H1 (cell line): ENCODE results near the gene ARHGAP22. TPM values are rescaled to one million over a fixed set of nuclear protein-coding genes. Genes with fewer than 3 reads are reported as not detected.

Source experiments
- CTCF ChIA-PET: fragments of 300-600 bp; sonication (Branson Sonifier 250); formaldehyde crosslinking; loops from one replicate; lab custom pipeline; 2021; ENCODE audit not compliant: partially characterized antibody; lab: Charles Lee
- POLR2A ChIA-PET: fragments of 300-600 bp; sonication (Branson Sonifier 250); formaldehyde crosslinking; loops from one replicate; lab custom pipeline; 2021; ENCODE audit warnings: inconsistent platforms; ENCODE audit not compliant: partially characterized antibody; lab: Charles Lee
- DNase-seq, 2 experiments: peaks; one replicate each; pipeline versions ENCODE4 v3.0.0 to v3.0.0-alpha.2; 2010 to 2022; ENCODE audit warnings: low spot score in 2 of 2, low read depth in 1 of 2, mixed read lengths in 1 of 2
- FAIRE-seq: peaks from 2 replicates; lab custom pipeline; 2011; peaks lifted over from hg19 to GRCh38; lab: Jason Lieb, UNC
- H2AFZ ChIP-seq: 2 replicates; pipeline ENCODE4 v1.8.1; 2012; ENCODE audit warnings: low read length, inconsistent platforms
- H2AK5ac ChIP-seq: 2 replicates; pipeline ENCODE4 v1.6.1; 2013; ENCODE audit warnings: low read depth, low read length
- H2BK120ac ChIP-seq: replicated peaks from 2 replicates; pipeline ENCODE3; 2013; ENCODE audit warnings: low read depth, low read length, inconsistent platforms
- H2BK12ac ChIP-seq: 2 replicates; pipeline ENCODE4 v1.6.1; 2013; ENCODE audit warnings: low read depth, low read length
- H2BK15ac ChIP-seq: 2 replicates; pipeline ENCODE4 v1.6.1; 2013; ENCODE audit warnings: low read length
- H2BK20ac ChIP-seq: 2 replicates; pipeline ENCODE4 v1.6.1; 2013; ENCODE audit warnings: low read length
- H2BK5ac ChIP-seq: 2 replicates; pipeline ENCODE4 v1.6.1; 2013; ENCODE audit warnings: low read depth, low read length
- H3K14ac ChIP-seq: 2 replicates; pipeline ENCODE4 v1.6.1; 2013; ENCODE audit warnings: inconsistent platforms; ENCODE audit not compliant: insufficient read length
- H3K18ac ChIP-seq: 2 replicates; pipeline ENCODE4 v1.6.1; 2013; ENCODE audit warnings: low read length; ENCODE audit errors: extremely low read depth
- H3K23ac ChIP-seq: 2 replicates; pipeline ENCODE4 v1.6.1; 2013; ENCODE audit warnings: inconsistent platforms; ENCODE audit not compliant: insufficient read length
- H3K23me2 ChIP-seq: 2 replicates; pipeline ENCODE4 v1.6.1; 2013; ENCODE audit warnings: low read depth, low read length
- H3K27ac ChIP-seq: 2 replicates; pipeline ENCODE4 v1.6.1; 2011; ENCODE audit warnings: low read depth, low read length, inconsistent platforms
- H3K27me3 ChIP-seq, 4 experiments: replicated peaks in 1 of 4; 1 replicate in 1 of 4; 2 replicates in 3 of 4; pipeline versions ENCODE4 v1.6.1 to v1.8.1; 2011 to 2013; ENCODE audit warnings: low read length in 3 of 4, mild to moderate bottlenecking in 3 of 4, inconsistent platforms in 2 of 4, mixed read lengths in 2 of 4, moderate library complexity in 1 of 4; ENCODE audit not compliant: control insufficient read depth in 3 of 4, insufficient read depth in 3 of 4; ENCODE audit errors: extremely low read depth in 1 of 4
- H3K36me3 ChIP-seq, 4 experiments: 2 replicates each; pipeline versions ENCODE4 v1.6.1 to v1.8.1; 2011 to 2013; ENCODE audit warnings: mild to moderate bottlenecking in 4 of 4, low read length in 3 of 4, moderate library complexity in 2 of 4, control low read depth in 1 of 4, inconsistent platforms in 1 of 4; ENCODE audit not compliant: insufficient read depth in 4 of 4, control insufficient read depth in 2 of 4
- H3K4ac ChIP-seq: replicated peaks from 2 replicates; pipeline ENCODE3; 2013; ENCODE audit warnings: low read length, low read depth, mixed read lengths, inconsistent platforms; ENCODE audit not compliant: insufficient read length
- H3K4me1 ChIP-seq, 4 experiments: replicated peaks in 1 of 4; 1 replicate in 1 of 4; 2 replicates in 3 of 4; pipeline versions ENCODE4 v1.6.1 to v1.8.1; 2011 to 2013; ENCODE audit warnings: low read length in 3 of 4, inconsistent platforms in 2 of 4, mixed read lengths in 1 of 4; ENCODE audit not compliant: insufficient read depth in 4 of 4, control insufficient read depth in 3 of 4
- H3K4me2 ChIP-seq, 2 experiments: 2 replicates each; pipeline versions ENCODE4 v1.6.1 to v1.8.1; 2011 to 2013; ENCODE audit warnings: low read depth in 2 of 2, low read length in 2 of 2, control low read depth in 1 of 2, inconsistent platforms in 1 of 2, mild to moderate bottlenecking in 1 of 2; ENCODE audit not compliant: insufficient read depth in 1 of 2
- H3K4me3 ChIP-seq, 4 experiments: fragments of 200-600, 300-600 bp in 1 of 4; sonication (generic), shearing (Covaris generic), sonication (Bioruptor Twin) in 1 of 4; 2 replicates each; pipeline versions ENCODE4 v1.5.1 to v1.8.1; 2011 to 2016; ENCODE audit warnings: low read length in 4 of 4, low read depth in 3 of 4, control low read depth in 2 of 4, inconsistent platforms in 2 of 4, mild to moderate bottlenecking in 2 of 4, mixed read lengths in 1 of 4, moderate library complexity in 1 of 4; ENCODE audit not compliant: insufficient read depth in 2 of 4; ENCODE audit errors: extremely low read depth in 1 of 4
- H3K56ac ChIP-seq: replicated peaks from 2 replicates; pipeline ENCODE3; 2013; ENCODE audit warnings: low read depth, mild to moderate bottlenecking, mixed read lengths, low read length, inconsistent platforms; ENCODE audit not compliant: insufficient read length
- H3K79me1 ChIP-seq: 2 replicates; pipeline ENCODE4 v1.6.1; 2013; ENCODE audit warnings: low read depth, low read length, control low read depth
- H3K79me2 ChIP-seq, 2 experiments: 2 replicates each; pipeline versions ENCODE4 v1.6.1 to v1.8.1; 2012 to 2013; ENCODE audit warnings: low read length in 2 of 2, mild to moderate bottlenecking in 2 of 2, inconsistent platforms in 1 of 2; ENCODE audit not compliant: insufficient read depth in 2 of 2, control insufficient read depth in 1 of 2
- H3K9ac ChIP-seq, 4 experiments: replicated peaks in 1 of 4; 1 replicate in 1 of 4; 2 replicates in 3 of 4; pipeline versions ENCODE4 v1.6.1 to v1.8.1; 2011 to 2013; ENCODE audit warnings: low read depth in 3 of 4, low read length in 3 of 4, control low read depth in 2 of 4, mild to moderate bottlenecking in 2 of 4, moderate library complexity in 2 of 4, inconsistent platforms in 1 of 4; ENCODE audit errors: extremely low read depth in 1 of 4
- H3K9me3 ChIP-seq, 2 experiments: 2 replicates each; pipeline versions ENCODE4 v1.6.1 to v1.8.1; 2012 to 2013; ENCODE audit warnings: mild to moderate bottlenecking in 2 of 2, moderate library complexity in 2 of 2, control low read depth in 1 of 2, inconsistent platforms in 1 of 2, low read depth in 1 of 2, low read length in 1 of 2, mixed read lengths in 1 of 2; ENCODE audit not compliant: insufficient read depth in 2 of 2
- H4K20me1 ChIP-seq, 2 experiments: replicated peaks in 1 of 2; 2 replicates each; pipeline versions ENCODE3 to v1.8.1; 2011 to 2013; ENCODE audit warnings: inconsistent platforms in 2 of 2, low read length in 2 of 2, mild to moderate bottlenecking in 1 of 2; ENCODE audit not compliant: insufficient read depth in 2 of 2, control insufficient read depth in 1 of 2
- H4K5ac ChIP-seq: 2 replicates; pipeline ENCODE4 v1.6.1; 2013; ENCODE audit warnings: low read length, low read depth, mixed read lengths, inconsistent platforms; ENCODE audit not compliant: insufficient read length
- H4K8ac ChIP-seq: 2 replicates; pipeline ENCODE4 v1.8.0; 2013; ENCODE audit warnings: mild to moderate bottlenecking, moderate library complexity, low read length, inconsistent platforms; ENCODE audit not compliant: insufficient read depth; ENCODE audit errors: extremely low read depth
- H4K91ac ChIP-seq: replicated peaks from 2 replicates; pipeline ENCODE3; 2013; ENCODE audit warnings: low read length, mixed read lengths, inconsistent platforms; ENCODE audit not compliant: insufficient read length
- RFX5 ChIP-seq: IDR thresholded peaks from 2 replicates; pipeline ENCODE4 v1.6.1; 2011; ENCODE audit warnings: low read depth, low read length, improper control_type of control experiment, borderline replicate concordance
- SP2 ChIP-seq: IDR thresholded peaks from 2 replicates; pipeline ENCODE4 v1.6.1; 2012; ENCODE audit warnings: mild to moderate bottlenecking, low read length, inconsistent platforms
- WGBS, 2 experiments: shearing (Covaris generic) in 1 of 2; methylation state at CpG; one replicate each; pipeline versions ENCODE4 v1.1.6 to v1.1.7; 2013 to 2015; ENCODE audit warnings: low lambda C conversion rate in 2 of 2, mixed read lengths in 2 of 2, inconsistent platforms in 1 of 2, low coverage in 1 of 2, missing lambda C conversion rate in 1 of 2; ENCODE audit not compliant: insufficient replicate concordance in 2 of 2, insufficient coverage in 1 of 2, insufficient read length in 1 of 2; ENCODE audit errors: extremely low coverage in 1 of 2, missing lambda C conversion rate in 1 of 2; 5-methylcytosine and 5-hydroxymethylcytosine counted together
- polyA plus RNA-seq, 7 experiments: library from polyadenylated mRNA; depleted of rRNA in 3 of 7; stranded (reverse) in 5 of 7; unstranded in 2 of 7; fragments of >200 nt in 5 of 7; fragments of 200-250 nt in 2 of 7; gene quantifications; 1 replicate in 5 of 7; 2 replicates in 1 of 7; 4 replicates in 1 of 7; pipeline versions ENCODE4 v1.2.1 to v1.2.3, GENCODE V29; 2011 to 2013; ENCODE audit warnings: missing spikeins in 2 of 7, mixed read lengths in 2 of 7
- total RNA-seq: library from RNA; stranded (reverse); fragmentation: NEBNext Ultra II Directional; extraction: Animal tissue kit (Norgen Biotek cat#: 25700); gene quantifications from 2 replicates; pipeline ENCODE4 v1.2.1, GENCODE V29; 2021

The ARHGAP22 gene
- total and polyA plus RNA-seq, 2 of the 8 experiments (the other 6 are each of a cell fraction or from before 2014, with no cell fraction given) = 3.6 to 11.2 TPM

DNA sequence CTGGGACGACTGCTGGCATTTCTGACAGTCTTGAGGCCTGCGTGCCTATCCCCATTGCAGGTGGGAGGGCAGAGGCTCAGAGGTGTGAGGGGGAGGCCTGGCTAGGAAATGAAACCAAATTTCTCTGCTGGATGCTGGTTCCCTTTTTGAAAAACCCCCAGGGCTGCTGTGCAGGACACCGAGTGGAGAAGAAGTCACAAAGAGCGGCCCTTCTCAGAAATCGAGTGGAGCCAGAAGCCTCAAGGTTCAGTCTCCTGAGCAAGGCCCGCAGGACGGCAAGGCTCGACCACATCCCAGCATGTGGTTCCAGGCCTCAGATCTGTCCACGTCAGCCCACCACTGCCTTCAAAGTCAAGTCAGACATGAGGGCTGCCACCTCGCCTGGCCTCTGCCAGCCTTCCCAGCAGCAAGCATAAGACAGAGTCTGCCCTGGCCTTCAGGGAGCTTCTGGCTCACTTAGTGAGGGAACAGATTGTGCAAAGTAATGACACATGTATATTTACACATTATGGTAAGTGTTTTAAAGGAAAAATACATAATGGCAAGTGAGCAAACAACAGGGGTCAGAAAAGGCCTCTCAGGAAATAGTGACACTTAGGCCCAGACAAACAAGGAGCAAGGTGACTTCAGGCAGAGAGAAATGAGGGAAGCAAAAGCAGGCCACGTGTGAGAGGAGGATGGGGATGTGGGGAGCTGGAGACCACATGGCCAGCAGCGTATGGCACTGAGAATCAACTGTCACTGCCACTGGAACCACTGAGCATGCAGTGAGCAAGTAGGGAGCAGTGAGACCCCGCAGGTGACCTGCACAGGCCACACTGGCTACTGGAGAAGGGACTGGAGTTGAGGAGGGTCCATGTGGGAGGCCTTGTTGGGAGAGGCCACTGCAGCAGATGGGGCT, 86.7 kb downstream of the ARHGAP22 start:
- FAIRE-seq = no peak
- ChIA-PET CTCF (interaction anchor here (1.1 to 1.9 kb wide), 6 partner anchors 8 to 138 kb away, joined by 3 to 4 read pairs (median 4); no protein-coding TSS in a partner anchor), POLR2A (interaction anchor here (1.8 kb wide), 1 partner anchor 18 kb away, joined by 6 read pairs; no protein-coding TSS in a partner anchor)
- Histone ChIP-seq H2BK120ac (no peak overlapping the region), H3K4me2 (no peak overlapping the region), H2BK20ac (no peak overlapping the region), H3K27me3 (peaks cover 0 to 2% (median 0%) of the 10 kb centered on the region in 4 experiments; a peak in 1 of 7 replicates), H3K18ac (no peak overlapping the region), H3K79me1 (peaks cover 14% of the 10 kb centered on the region), H3K23me2 (no peaks in the 10 kb centered on the region; the same call in 1 of the 2 replicates), H2AK5ac (no peak overlapping the region), H4K5ac (no peak overlapping the region), H2BK15ac (no peak overlapping the region), H2BK5ac (no peak overlapping the region), H3K23ac (no peak overlapping the region), H4K8ac (no peak overlapping the region), H3K4ac (no peak overlapping the region), H3K9ac (no peak overlapping the region), H3K79me2 (peaks cover 0 to 26% of the 10 kb centered on the region in 2 experiments; a peak in 2 of 4 replicates), H3K14ac (no peak overlapping the region), H4K91ac (no peak overlapping the region), H3K4me3 (no peak overlapping the region), H2BK12ac (peak overlapping the region; percentile 33; the same call in 1 of the 2 replicates), H4K20me1 (peaks cover 0 to 4% of the 10 kb centered on the region in 2 experiments), H2AFZ (no peak overlapping the region), H3K9me3 (no peaks in the 10 kb centered on the region), H3K36me3 (no peaks in the 10 kb centered on the region; a peak in 2 of 8 replicates), H3K4me1 (peaks cover 0 to 17% (median 3%) of the 10 kb centered on the region in 4 experiments; a peak in 5 of 7 replicates), H3K56ac (no peak overlapping the region), H3K27ac (no peak overlapping the region)
- 96% methylated on average over 13 of the region's 13 CpGs; no CpG with 5 or more reads in 1 of the 2 experiments for WGBS, 2 experiments
- DNase-seq = peak in 1 of 2 experiments; percentile 34
- TF ChIP-seq SP2 (no peak), RFX5 (no peak)
